ENCODE results near the gene IGLL1. TPM values are rescaled to one million over a fixed set of nuclear protein-coding genes. Genes with fewer than 3 reads are reported as not detected.

IGLL1 gene
- not detected in 2 replicates for total RNA-seq

DNA sequence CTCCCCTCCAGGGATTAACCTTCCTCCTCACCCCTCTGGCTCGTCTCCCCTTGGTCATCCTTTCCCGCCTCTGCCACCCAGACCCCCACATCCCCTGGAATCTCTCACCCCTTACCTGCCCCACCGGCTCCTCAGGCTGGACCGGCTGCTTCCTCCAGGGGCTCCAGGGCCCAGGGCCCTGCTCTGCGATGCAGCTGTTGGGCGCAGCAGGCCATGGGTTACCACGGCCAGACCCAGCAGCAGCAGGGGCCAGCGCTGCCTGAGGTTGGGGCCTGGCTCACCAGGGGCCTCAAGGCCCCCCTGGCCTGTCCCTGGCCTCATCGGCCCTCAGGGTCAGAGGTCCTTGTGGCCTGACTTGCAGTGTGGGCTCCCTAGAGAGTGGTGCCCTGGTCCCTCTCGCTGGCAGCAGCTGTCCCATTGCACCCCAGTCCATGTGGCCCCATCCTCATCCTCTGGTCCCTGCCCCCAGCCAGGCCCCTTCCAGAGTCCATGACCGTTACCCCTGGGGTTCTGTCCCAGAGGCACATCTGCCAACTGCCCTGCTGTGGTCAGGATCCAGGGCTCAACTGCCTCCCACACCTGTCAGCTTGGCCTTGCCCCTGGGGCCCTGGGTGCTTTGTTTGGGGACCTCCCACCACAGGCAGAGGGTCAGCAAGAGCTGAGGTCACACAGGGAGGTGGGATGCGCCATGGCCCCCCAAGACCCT lies at the start of gene IGLL1:
TSS of gene IGLL1 (minus strand) at position 421 of the 706 bp plus-strand sequence. CDS start at position 321, 100 bp downstream.

Small RNA genes within 50 kb of the gene (small RNA-seq; reads per million reads assigned to genes)
- not detected for gene AP000346.3

Other genes starting within 250 kb of the IGLL1 start
- gene DRICH1, start 52.0 kb upstream of the IGLL1 start, total RNA-seq: not detected in 2 replicates
- gene RGL4, start 110.7 kb upstream of the IGLL1 start, total RNA-seq: not detected in 2 replicates
- 5.6 and 6.3 TPM in 2 replicates for gene ZNF70, start 170.8 kb upstream of the IGLL1 start, total RNA-seq
- not detected in 2 replicates for gene VPREB3, start 174.1 kb upstream of the IGLL1 start, total RNA-seq
- gene C22orf15, start 182.7 kb upstream of the IGLL1 start, total RNA-seq: 0.13 and 0.36 TPM in 2 replicates
- 12.6 and 15.6 TPM in 2 replicates for gene CHCHD10, start 187.7 kb upstream of the IGLL1 start, total RNA-seq
- gene MMP11, start 192.6 kb upstream of the IGLL1 start, total RNA-seq: 4.8 and 5.3 TPM in 2 replicates
- 74.9 and 78.7 TPM in 2 replicates for gene SMARCB1, start 206.7 kb upstream of the IGLL1 start, total RNA-seq

Measured in thoracic aorta endothelial cell (primary cell).